Large intestine (tissue), 3 donors: ENCODE data around the gene OR51B4. TPM values are rescaled to one million over a fixed set of nuclear protein-coding genes. Genes with fewer than 3 reads are reported as not detected.

Source experiments
- DNase-seq, 2 donors: peaks; one replicate each; pipeline versions ENCODE4 v3.0.0 to v3.0.0-alpha.2; 2013
- H3K27ac ChIP-seq: one replicate; pipeline ENCODE4 v1.5.1; 2013; ENCODE audit warnings: low read length
- H3K27me3 ChIP-seq: 2 replicates; pipeline ENCODE4 v1.6.1; 2013; ENCODE audit warnings: low read length; ENCODE audit not compliant: control insufficient read depth, insufficient read depth
- H3K36me3 ChIP-seq: 2 replicates; pipeline ENCODE4 v1.6.1; 2013; ENCODE audit warnings: low read length; ENCODE audit not compliant: control insufficient read depth, insufficient read depth
- H3K4me1 ChIP-seq: one replicate; pipeline ENCODE4 v1.6.1; 2013; ENCODE audit warnings: low read length; ENCODE audit not compliant: control insufficient read depth, insufficient read depth
- H3K4me3 ChIP-seq: one replicate; pipeline ENCODE4 v1.5.1; 2013; ENCODE audit warnings: low read length
- H3K9me3 ChIP-seq: one replicate; pipeline ENCODE4 v1.6.1; 2013; ENCODE audit warnings: mild to moderate bottlenecking, low read depth, low read length, moderate library complexity; ENCODE audit not compliant: control insufficient read depth
- WGBS: methylation state at CpG from one replicate; pipeline ENCODE4 v1.1.5; 2013; ENCODE audit warnings: low lambda C conversion rate; ENCODE audit not compliant: insufficient coverage; 5-methylcytosine and 5-hydroxymethylcytosine counted together
- polyA plus RNA-seq: library from polyadenylated mRNA; unstranded; fragments of 120-200 nt; gene quantifications from one replicate; pipeline ENCODE4 v1.2.1, GENCODE V29; 2013

Gene OR51B4
- polyA plus RNA-seq, 1 donor: 0.07 TPM

DNA sequence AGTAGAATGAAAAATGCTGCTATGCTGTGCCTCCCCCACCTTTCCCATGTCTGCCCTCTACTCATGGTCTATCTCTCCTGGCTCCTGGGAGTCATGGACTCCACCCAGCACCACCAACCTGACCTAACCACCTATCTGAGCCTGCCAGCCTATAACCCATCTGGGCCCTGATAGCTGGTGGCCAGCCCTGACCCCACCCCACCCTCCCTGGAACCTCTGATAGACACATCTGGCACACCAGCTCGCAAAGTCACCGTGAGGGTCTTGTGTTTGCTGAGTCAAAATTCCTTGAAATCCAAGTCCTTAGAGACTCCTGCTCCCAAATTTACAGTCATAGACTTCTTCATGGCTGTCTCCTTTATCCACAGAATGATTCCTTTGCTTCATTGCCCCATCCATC lies 17.1 kb downstream of the OR51B4 start:
- H3K4me3 ChIP-seq: no peak overlapping the region
- DNase-seq: peak in 1 of 2 donors; percentile 4
- H3K36me3 ChIP-seq: no peaks in the 10 kb centered on the region
- no peaks in the 10 kb centered on the region for H3K4me1 ChIP-seq
- H3K9me3 ChIP-seq: no peaks in the 10 kb centered on the region
- H3K27ac ChIP-seq: no peak overlapping the region
- WGBS: no CpG with 5 or more reads among the region's 2 CpGs
- H3K27me3 ChIP-seq: no peaks in the 10 kb centered on the region

- Histone ChIP-seq H3K9me3 (no peaks in the 10 kb centered on the region), H3K27me3 (no peaks in the 10 kb centered on the region), H3K27ac (no peak overlapping the region), H3K4me1 (no peaks in the 10 kb centered on the region), H3K4me3 (no peak overlapping the region), H3K36me3 (no peaks in the 10 kb centered on the region)
- WGBS: 91% methylated on average over 1 of the region's 1 CpG
- DNase-seq: no peak
These were observed 17.9 kb downstream of the OR51B4 start for GRCh38 chr11:5283882-5284281.

DNA sequence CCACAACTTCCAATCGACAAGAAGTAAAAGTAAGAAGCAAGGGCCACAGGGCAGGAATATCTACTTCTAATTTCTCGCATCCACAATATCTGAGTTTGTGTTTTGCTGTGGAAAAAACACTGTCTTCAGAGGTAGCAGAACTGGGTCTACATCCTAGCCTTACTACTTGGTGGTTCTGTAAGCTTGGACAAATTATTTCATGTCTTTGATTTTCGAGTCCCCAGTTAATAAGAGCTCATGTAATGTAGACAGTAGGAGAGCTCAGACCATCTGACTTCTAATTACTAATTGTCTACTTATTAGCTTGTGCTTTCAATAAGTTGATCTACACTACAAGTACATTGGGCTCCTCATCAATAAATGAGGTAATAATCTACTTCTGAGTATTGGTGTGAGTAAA lies 18.7 kb downstream of the OR51B4 start:
- Histone ChIP-seq H3K27me3 (no peaks in the 10 kb centered on the region), H3K27ac (no peak overlapping the region), H3K4me1 (no peaks in the 10 kb centered on the region), H3K36me3 (no peaks in the 10 kb centered on the region), H3K9me3 (no peaks in the 10 kb centered on the region), H3K4me3 (no peak overlapping the region)
- no peak for DNase-seq
- no CpG with 5 or more reads among the region's 3 CpGs for WGBS

DNA sequence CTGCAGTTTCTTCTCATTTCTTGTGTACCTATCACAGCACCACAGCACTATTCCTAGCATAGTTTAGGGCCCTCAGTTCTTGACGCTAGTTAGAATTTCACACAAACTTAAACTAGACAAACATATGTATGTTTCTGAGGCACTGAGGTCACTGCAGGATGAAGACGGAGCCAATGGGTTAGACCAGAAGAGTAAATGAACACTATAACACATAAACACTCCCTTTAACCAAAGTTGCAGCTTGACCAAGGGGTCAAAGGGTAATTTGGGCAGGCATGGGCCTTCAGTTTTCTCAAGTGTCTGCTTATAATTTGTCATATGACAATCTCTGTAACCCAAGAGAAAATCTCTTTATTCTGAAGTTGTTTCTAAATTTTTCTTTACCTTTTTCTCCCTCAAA lies 19.1 kb downstream of the OR51B4 start:
- H3K36me3 ChIP-seq: no peaks in the 10 kb centered on the region
- H3K4me1 ChIP-seq: no peaks in the 10 kb centered on the region
- DNase-seq: no peak
- no peaks in the 10 kb centered on the region for H3K27me3 ChIP-seq
- no peaks in the 10 kb centered on the region for H3K9me3 ChIP-seq
- no peak overlapping the region for H3K27ac ChIP-seq
- WGBS: no CpG with 5 or more reads among the region's 2 CpGs
- H3K4me3 ChIP-seq: no peak overlapping the region

- Histone ChIP-seq H3K4me1 (no peaks in the 10 kb centered on the region), H3K9me3 (no peaks in the 10 kb centered on the region), H3K27ac (no peak overlapping the region), H3K4me3 (no peak overlapping the region), H3K36me3 (no peaks in the 10 kb centered on the region), H3K27me3 (no peaks in the 10 kb centered on the region)
- DNase-seq: no peak
These were observed 20.1 kb downstream of the OR51B4 start for GRCh38 chr11:5281596-5281995.

DNA sequence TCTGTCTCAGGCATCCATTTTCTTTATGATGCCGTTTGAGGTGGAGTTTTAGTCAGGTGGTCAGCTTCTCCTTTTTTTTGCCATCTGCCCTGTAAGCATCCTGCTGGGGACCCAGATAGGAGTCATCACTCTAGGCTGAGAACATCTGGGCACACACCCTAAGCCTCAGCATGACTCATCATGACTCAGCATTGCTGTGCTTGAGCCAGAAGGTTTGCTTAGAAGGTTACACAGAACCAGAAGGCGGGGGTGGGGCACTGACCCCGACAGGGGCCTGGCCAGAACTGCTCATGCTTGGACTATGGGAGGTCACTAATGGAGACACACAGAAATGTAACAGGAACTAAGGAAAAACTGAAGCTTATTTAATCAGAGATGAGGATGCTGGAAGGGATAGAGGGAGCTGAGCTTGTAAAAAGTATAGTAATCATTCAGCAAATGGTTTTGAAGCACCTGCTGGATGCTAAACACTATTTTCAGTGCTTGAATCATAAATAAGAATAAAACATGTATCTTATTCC lies 21.1 kb downstream of the OR51B4 start:
- Histone ChIP-seq H3K27me3 (no peaks in the 10 kb centered on the region), H3K9me3 (no peaks in the 10 kb centered on the region), H3K27ac (no peak overlapping the region), H3K4me1 (no peaks in the 10 kb centered on the region), H3K36me3 (no peaks in the 10 kb centered on the region), H3K4me3 (no peak overlapping the region)
- 65% methylated on average over 2 of the region's 3 CpGs for WGBS
- peak in 1 of 2 donors; percentile 16 for DNase-seq

GRCh38 chr11:5279471-5280090 lies 22.2 kb downstream of the OR51B4 start:
- Histone ChIP-seq H3K9me3 (no peaks in the 10 kb centered on the region), H3K36me3 (no peaks in the 10 kb centered on the region), H3K4me3 (no peak overlapping the region), H3K4me1 (no peaks in the 10 kb centered on the region), H3K27ac (no peak overlapping the region), H3K27me3 (no peaks in the 10 kb centered on the region)
- WGBS: no CpG with 5 or more reads among the region's 4 CpGs
- no peak for DNase-seq

DNA sequence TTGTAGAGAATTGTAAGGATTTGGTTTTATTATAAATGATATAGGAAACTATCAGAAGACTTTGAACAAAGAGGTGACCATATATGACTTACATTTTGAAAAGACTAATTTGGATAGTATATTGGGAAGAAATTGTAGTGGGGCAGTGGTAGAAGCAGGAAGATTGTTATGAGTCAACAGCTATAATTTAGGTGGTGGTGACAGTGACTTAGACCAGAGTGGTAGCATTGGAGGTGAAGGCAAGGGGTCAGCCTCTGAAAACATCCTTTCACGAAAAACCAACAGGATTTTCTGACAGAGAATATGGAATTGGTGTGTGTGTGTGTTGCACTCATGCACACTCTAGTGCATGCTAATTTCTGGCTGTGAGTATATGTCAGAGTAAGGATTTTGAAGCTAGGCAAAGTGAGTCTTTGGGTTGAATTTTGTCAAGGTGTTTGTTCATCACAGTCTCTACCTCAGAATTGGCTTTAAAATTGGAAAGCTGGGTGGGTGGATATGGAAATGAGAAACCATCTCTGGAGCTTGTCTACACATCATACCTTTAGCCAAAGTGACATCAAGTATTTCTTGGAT lies 23.9 kb downstream of the OR51B4 start:
- H3K27me3 ChIP-seq: no peaks in the 10 kb centered on the region
- H3K4me3 ChIP-seq: no peak overlapping the region
- no peaks in the 10 kb centered on the region for H3K36me3 ChIP-seq
- no CpG with 5 or more reads among the region's 1 CpG for WGBS
- no peaks in the 10 kb centered on the region for H3K9me3 ChIP-seq
- no peak overlapping the region for H3K27ac ChIP-seq
- no peak for DNase-seq
- H3K4me1 ChIP-seq: no peaks in the 10 kb centered on the region

- Histone ChIP-seq H3K27me3 (no peaks in the 10 kb centered on the region), H3K27ac (no peak overlapping the region), H3K4me1 (no peaks in the 10 kb centered on the region), H3K9me3 (no peaks in the 10 kb centered on the region), H3K36me3 (no peaks in the 10 kb centered on the region), H3K4me3 (no peak overlapping the region)
- 60% methylated on average over 1 of the region's 2 CpGs for WGBS
- DNase-seq: no peak
These were observed 25.0 kb downstream of the OR51B4 start for GRCh38 chr11:5276697-5277096.

GRCh38 chr11:5275369-5276110 lies 26.2 kb downstream of the OR51B4 start:
- Histone ChIP-seq H3K27me3 (no peaks in the 10 kb centered on the region), H3K4me1 (no peaks in the 10 kb centered on the region), H3K27ac (no peak overlapping the region), H3K36me3 (no peaks in the 10 kb centered on the region), H3K9me3 (no peaks in the 10 kb centered on the region), H3K4me3 (no peak overlapping the region)
- no CpG with 5 or more reads among the region's 6 CpGs for WGBS
- DNase-seq: no peak
